Mammary epithelial cell (primary cell): ENCODE results near the gene KLHL8.

Experiments used
- CTCF ChIP-seq, 2 donors: IDR thresholded peaks in 1 of 2; conservative IDR thresholded peaks in 1 of 2; 2 replicates each; pipeline ENCODE4 v1.5.1; 2011 to 2012; ENCODE audit warnings: inconsistent platforms in 2 of 2, low read length in 2 of 2, mild to moderate bottlenecking in 2 of 2, control low read depth in 1 of 2, low read depth in 1 of 2; ENCODE audit not compliant: insufficient read depth in 1 of 2; ENCODE audit errors: extremely low read depth in 1 of 2
- EZH2 ChIP-seq: IDR thresholded peaks from 2 replicates; pipeline ENCODE4 v1.6.1; 2012; ENCODE audit warnings: low read length, inconsistent platforms, borderline replicate concordance

- TF ChIP-seq CTCF (conservative IDR thresholded peaks at IDR 0.05 in 1 of 2, IDR thresholded peaks at IDR 0.05 in 1 of 2; ENCODE audit: extremely low read depth in 1 of 2, insufficient read depth in 1 of 2, low read depth in 1 of 2, low read length in 2 of 2): no peak
- TF ChIP-seq EZH2: no peak
Measured at GRCh38 chr4:87249332-87250019, 29.1 kb upstream of the KLHL8 start.
